Stimulated activated CD4-positive, alpha-beta T cell treated with anti-CD3 and anti-CD28 coated beads, Interleukin-12 subunit alpha, Interleukin-12 subunit beta, amount 100 ng/mL, for 48 hours (primary cell): ENCODE data around the gene SEZ6L2.
A peak's percentile ranks its signal among the peaks of the same experiment; 100 is the strongest.
"Not testable (repeated sequence)": the region's sequence is repeated elsewhere in the genome, so short reads cannot be mapped to it uniquely, and the experiment has no call there.

Source experiments
- DNase-seq, 3 donors: peaks; one replicate each; pipeline ENCODE4 v3.0.0-alpha.2; 2020; ENCODE audit warnings: low read depth in 2 of 3, low spot score in 1 of 3

The SEZ6L2 gene

GRCh38 chr16:29891525-29892457 is 7.6 kb downstream of the SEZ6L2 start:
- DNase-seq, result no peak

DNA sequence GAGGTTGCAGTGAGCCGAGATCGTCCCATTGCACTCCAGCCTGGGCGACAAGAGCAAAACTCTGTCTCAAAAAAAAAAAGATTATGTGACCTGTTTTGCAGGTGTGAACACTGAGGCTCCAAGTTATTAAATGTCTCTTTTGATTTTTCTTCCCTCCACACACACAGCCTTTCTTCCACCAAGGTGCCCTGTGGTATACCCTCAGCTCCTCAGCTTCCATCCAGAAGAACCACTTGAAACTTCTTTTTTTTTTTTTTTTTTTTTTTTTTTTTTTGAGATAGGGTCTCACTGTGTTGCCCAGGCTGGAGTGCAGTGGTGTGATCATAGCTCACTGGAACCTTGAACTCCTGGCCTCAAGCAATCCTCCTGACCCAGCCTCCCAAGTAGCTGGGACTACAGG is 10.0 kb downstream of the SEZ6L2 start:
- not testable (repeated sequence) for DNase-seq

DNA sequence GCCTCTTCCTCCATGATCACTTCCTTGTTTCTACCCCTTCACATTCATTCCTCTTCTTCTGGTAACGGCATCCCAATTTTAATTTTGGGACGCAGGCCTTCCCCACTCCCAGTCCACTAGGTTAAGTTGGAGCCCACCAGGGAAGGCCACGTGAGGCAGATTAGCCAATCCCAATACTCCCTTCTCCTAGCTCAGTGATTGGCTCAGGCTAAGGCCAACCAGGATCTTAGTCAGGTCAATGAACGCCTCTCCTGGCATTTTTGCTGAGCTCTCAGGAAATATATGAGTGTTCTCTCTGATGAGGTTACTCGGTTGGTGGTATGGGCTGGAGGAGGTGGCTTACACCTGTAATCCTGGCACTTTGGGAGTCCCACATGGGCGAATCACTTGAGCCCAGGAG is 15.4 kb downstream of the SEZ6L2 start:
- no peak for DNase-seq

GRCh38 chr16:29881050-29881449 is 18.3 kb downstream of the SEZ6L2 start:
- DNase-seq, result no peak

- no peak for DNase-seq
These were observed 21.2 kb downstream of the SEZ6L2 start for GRCh38 chr16:29878172-29878571.

GRCh38 chr16:29877266-29877961 is 21.9 kb downstream of the SEZ6L2 start:
- DNase-seq, result peak; percentile 56 to 68 (median 59)

- peak in 1 of 3 donors; percentile 33 for DNase-seq
These were observed 22.6 kb downstream of the SEZ6L2 start for GRCh38 chr16:29876594-29877249.

DNA sequence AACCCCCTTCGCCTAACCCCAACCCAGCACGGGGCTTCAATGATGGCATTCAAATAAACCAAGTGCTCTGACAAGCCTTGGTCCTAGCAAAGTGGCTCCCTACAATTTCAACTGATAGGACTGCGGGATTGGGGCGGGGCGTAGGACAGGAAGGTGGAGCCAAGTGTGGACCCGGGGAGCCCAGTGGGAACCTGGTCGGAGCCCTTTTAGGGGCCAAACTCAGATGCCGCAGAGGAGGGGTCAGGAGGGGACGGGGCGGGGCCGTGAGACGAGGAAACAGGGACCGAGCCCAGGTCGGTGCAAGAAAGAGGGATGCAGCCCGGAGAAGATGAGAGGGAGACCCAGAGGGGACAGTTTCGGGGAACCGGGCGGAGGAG is 23.1 kb downstream of the SEZ6L2 start:
- no peak for DNase-seq

DNA sequence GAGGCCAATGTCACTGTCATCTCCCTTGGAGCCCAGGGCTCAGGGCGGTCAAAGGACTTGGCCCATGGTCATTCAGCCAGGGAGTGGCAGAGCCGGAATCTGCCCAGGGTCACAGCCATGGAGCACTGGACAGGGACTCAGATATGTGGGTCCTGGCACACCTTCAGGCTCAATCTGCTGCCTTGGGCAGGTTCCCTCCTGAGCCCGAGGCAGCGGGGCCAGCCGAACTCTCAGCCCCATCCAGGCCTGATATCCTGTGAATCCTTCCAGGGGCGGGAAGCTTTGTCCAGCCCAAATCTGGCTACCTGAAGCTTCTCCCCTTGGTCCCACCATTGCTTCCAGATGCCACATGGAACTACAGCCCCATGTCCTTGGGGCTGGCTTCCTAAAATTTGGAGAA is 24.1 kb downstream of the SEZ6L2 start:
- no peak for DNase-seq

GRCh38 chr16:29873319-29873718 is 26.0 kb downstream of the SEZ6L2 start:
- no peak for DNase-seq

GRCh38 chr16:29871822-29872546 is 27.4 kb downstream of the SEZ6L2 start:
- no peak for DNase-seq

DNA sequence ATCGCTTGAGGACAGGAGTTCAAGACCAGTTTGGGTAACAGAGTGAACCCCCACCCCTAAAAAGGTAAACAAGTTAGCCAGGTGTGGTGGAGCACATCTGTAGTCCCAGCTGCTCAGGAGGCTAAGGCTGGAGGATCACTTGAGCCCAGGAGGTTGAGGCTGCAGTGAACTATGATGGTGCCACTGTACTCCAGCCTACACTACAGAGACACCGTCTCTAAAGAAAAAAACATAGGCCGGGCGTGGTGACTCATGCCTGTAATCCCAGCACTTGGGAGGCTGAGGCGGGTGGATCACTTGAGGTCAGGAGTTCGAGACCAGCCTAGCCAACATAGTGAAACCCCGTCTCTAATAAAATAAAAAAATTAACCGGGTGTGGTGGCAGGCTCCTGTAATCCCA is 30.3 kb downstream of the SEZ6L2 start:
- not testable (repeated sequence) for DNase-seq

- DNase-seq, result no peak
These were observed 30.8 kb downstream of the SEZ6L2 start for GRCh38 chr16:29868396-29869009.

- no peak for DNase-seq
These were observed 35.1 kb downstream of the SEZ6L2 start for GRCh38 chr16:29864205-29864604.

DNA sequence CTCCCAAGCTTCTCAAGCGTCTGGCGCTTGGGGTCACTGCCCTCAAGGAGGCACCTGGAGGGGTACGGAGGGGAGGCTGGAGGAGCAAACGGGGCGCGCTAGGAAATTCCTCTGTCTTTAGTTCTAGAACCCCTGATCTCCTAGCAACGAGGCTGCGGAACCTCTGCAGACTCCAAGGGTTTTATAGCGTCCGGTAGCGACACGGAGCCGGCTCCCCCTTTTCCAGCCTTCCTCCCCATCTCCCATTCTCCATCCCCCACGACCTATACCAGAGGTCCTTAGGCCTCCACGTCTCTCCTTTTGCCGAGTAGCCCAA is 35.7 kb downstream of the SEZ6L2 start:
- DNase-seq, result no peak

DNA sequence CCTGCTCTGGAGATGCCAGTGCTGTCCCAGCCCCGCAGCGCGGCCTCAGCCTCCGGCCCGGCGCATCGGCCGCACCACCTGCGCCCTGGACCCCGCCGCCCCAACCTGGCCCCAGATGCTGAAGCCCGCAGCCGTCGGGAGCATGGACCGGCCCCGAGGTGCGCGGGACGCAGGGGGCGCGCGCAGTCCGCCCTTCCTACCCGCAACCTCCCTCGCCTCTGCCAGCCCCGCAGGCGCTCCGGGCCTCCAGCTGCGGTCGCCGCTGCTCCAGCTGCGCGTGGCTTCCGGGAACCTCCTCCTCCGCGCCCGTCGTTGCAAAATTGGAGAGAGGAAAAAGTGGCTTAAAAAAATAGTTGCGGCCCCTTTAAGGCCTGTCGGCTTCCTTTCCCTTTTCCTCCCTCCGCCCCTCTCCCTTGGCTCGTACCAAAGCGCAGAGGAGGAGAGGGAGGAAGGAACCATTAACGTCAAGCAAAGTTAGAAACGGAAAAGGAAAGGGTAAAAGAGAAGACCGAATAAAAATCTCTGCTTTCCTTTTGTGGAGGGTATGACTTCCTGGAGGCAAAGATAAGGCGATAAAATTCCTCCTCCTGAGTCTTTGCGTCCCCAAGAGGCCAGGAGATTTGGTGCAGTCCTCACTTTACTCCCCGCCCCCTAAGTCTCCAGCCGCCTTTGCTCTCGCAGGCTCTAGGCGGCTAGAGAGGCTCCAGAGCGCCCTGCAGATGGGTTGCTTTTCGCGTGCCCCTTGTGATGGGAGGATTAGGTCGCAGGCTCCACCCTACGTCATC is 36.3 kb downstream of the SEZ6L2 start, which contains the start of gene CDIPT:
Gene CDIPT, minus strand, starts transcription at position 343 of the 785 bp plus-strand sequence. CDS start 369 bp downstream, outside the sequence.
- peak; percentile 90 to 95 (median 90) for DNase-seq

- no peak for DNase-seq
These were observed 36.9 kb downstream of the SEZ6L2 start for GRCh38 chr16:29862383-29862883.

DNA sequence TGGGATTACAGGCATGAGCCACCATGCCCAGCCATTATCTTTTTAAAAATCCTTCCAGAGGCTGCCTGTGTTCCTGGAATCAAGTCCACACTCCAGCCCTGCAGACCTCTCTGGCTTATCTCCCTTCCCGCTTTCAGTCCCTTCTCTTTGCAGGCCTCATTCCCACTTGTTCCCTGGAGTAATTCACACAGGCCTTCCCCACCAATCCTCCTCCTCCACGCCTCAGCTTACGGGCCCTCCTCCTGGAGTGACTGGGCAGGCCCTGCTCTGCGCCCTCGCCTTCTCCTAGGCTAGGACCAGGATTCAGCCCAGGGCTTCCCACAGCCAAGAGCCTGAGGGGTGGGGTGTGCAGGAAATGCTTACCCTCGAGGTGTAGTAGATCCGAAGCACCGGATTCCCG is 39.1 kb downstream of the SEZ6L2 start:
- no peak for DNase-seq

DNA sequence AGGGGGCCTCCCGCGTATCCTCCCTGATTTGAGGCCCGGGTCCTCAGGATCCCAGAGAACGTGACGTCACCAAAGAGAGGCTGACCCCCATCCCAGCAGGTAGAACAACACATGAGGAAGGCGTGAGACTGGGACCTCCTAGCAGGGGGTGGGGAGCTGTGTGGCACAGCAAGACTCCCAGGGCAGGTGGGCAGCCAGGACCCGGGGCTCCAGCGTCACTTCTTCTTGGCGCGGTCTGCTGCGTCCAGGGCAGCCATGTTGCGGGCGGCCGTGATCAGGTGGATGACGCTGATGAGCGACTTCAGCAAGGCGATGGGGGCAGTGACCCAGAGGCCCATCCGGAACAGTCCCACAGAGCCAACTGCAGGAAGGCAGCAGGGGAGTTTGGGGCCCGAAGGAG is 40.4 kb downstream of the SEZ6L2 start:
- no peak for DNase-seq
